Keratinocyte (primary cell): ENCODE results near the gene SLC9A6. TPM values are rescaled to one million over a fixed set of nuclear protein-coding genes. Genes with fewer than 3 reads are reported as not detected.
"Not testable (repeated sequence)": the region's sequence is repeated elsewhere in the genome, so short reads cannot be mapped to it uniquely, and the experiment has no call there.

Source experiments
- DNase-seq: peaks from one replicate; pipeline ENCODE4 v3.0.0-alpha.2; 2011; ENCODE audit warnings: low read depth, missing footprints, low spot score
- FAIRE-seq: peaks from 2 replicates; lab custom pipeline; 2011; peaks lifted over from hg19 to GRCh38; lab: Jason Lieb, UNC
- H2AFZ ChIP-seq: 2 replicates; pipeline ENCODE4 v1.6.0; 2012; ENCODE audit warnings: low read length, control low read depth, inconsistent platforms; ENCODE audit not compliant: control insufficient read depth
- H3K27ac ChIP-seq: 2 replicates; pipeline ENCODE4 v1.5.1; 2011; ENCODE audit warnings: low read length; ENCODE audit not compliant: control insufficient read depth, insufficient read depth
- H3K27me3 ChIP-seq: 3 replicates; pipeline ENCODE4 v1.6.0; 2011; ENCODE audit warnings: low read length; ENCODE audit not compliant: control insufficient read depth, insufficient read depth; ENCODE audit errors: extremely low read depth
- H3K36me3 ChIP-seq, 2 experiments: 2 replicates in 1 of 2; 3 replicates in 1 of 2; pipeline ENCODE4 v1.5.1; 2011; ENCODE audit warnings: low read length in 2 of 2, mild to moderate bottlenecking in 1 of 2; ENCODE audit not compliant: control insufficient read depth in 2 of 2, insufficient read depth in 2 of 2; ENCODE audit errors: extremely low read depth in 1 of 2
- H3K4me1 ChIP-seq: 3 replicates; pipeline ENCODE4 v1.5.1; 2011; ENCODE audit warnings: low read length; ENCODE audit not compliant: control insufficient read depth, insufficient read depth; ENCODE audit errors: extremely low read depth
- H3K4me2 ChIP-seq: 3 replicates; pipeline ENCODE4 v1.6.0; 2011; ENCODE audit warnings: low read depth, low read length; ENCODE audit not compliant: control insufficient read depth, insufficient read depth; ENCODE audit errors: extremely low read depth
- H3K4me3 ChIP-seq, 3 experiments: fragments of 200-600 bp in 1 of 3; sonication (generic) in 1 of 3; 2 replicates in 2 of 3; 3 replicates in 1 of 3; pipeline ENCODE4 v1.5.1; 2011 to 2016; ENCODE audit warnings: low read length in 3 of 3, mild to moderate bottlenecking in 3 of 3, control low read depth in 2 of 3, inconsistent platforms in 1 of 3, low read depth in 1 of 3, mixed read lengths in 1 of 3, mixed run types in 1 of 3, moderate library complexity in 1 of 3; ENCODE audit not compliant: control insufficient read depth in 2 of 3, insufficient read depth in 2 of 3; ENCODE audit errors: extremely low read depth in 1 of 3
- H3K79me2 ChIP-seq: 2 replicates; pipeline ENCODE4 v1.6.0; 2012; ENCODE audit warnings: low read length; ENCODE audit not compliant: control insufficient read depth, insufficient read depth
- H3K9ac ChIP-seq: 3 replicates; pipeline ENCODE4 v1.6.0; 2011; ENCODE audit warnings: low read length; ENCODE audit not compliant: control insufficient read depth, insufficient read depth; ENCODE audit errors: extremely low read depth
- H3K9me1 ChIP-seq: 3 replicates; pipeline ENCODE4 v1.6.0; 2011; ENCODE audit warnings: low read length; ENCODE audit not compliant: control insufficient read depth, insufficient read depth; ENCODE audit errors: extremely low read depth
- H3K9me3 ChIP-seq: 2 replicates; pipeline ENCODE4 v1.5.1; 2012; ENCODE audit warnings: low read depth, low read length; ENCODE audit not compliant: control insufficient read depth
- H4K20me1 ChIP-seq: 3 replicates; pipeline ENCODE4 v1.6.0; 2011; ENCODE audit warnings: low read length; ENCODE audit not compliant: control insufficient read depth, insufficient read depth; ENCODE audit errors: extremely low read depth
- CTCF ChIP-seq, 3 experiments: IDR thresholded peaks in 1 of 3; conservative IDR thresholded peaks in 1 of 3; optimal IDR thresholded peaks in 1 of 3; 2 replicates in 2 of 3; 3 replicates in 1 of 3; pipeline versions ENCODE3 to v1.5.1; 2011; ENCODE audit warnings: low read length in 3 of 3, mild to moderate bottlenecking in 3 of 3, moderate library complexity in 2 of 3, control low read depth in 1 of 3, inconsistent platforms in 1 of 3; ENCODE audit not compliant: insufficient read depth in 2 of 3; ENCODE audit errors: extremely low read depth in 1 of 3
- EZH2 ChIP-seq: IDR thresholded peaks from one replicate; pipeline ENCODE4 v1.6.1; 2012; ENCODE audit warnings: inconsistent platforms, mild to moderate bottlenecking, low read length, moderate library complexity
- dilution Hi-C: fragments of 300-500 bp; cut with MboI; formaldehyde crosslinking; loops from one replicate; pipeline ENCODE4 v1.7.0; 2020; ENCODE audit warnings: low sequenced_read_pairs; ENCODE audit not compliant: extremely low pct_ligation_motif_present
- polyA plus RNA-seq, 5 experiments: library from polyadenylated mRNA; depleted of rRNA in 3 of 5; stranded (reverse) in 3 of 5; stranded (forward) in 1 of 5; unstranded in 1 of 5; fragments of >200 nt; gene quantifications; 1 replicate in 1 of 5; 2 replicates in 3 of 5; 3 replicates in 1 of 5; pipeline versions ENCODE4 v1.2.1 to v1.2.3, GENCODE V29; 2011 to 2012; ENCODE audit warnings: missing spikeins in 2 of 5, low read depth in 1 of 5, low replicate concordance in 1 of 5

Gene SLC9A6
- polyA plus RNA-seq, 1 donor (not counting 4 experiments of a cell fraction or from before 2014, with no cell fraction given): 17.4 TPM

DNA sequence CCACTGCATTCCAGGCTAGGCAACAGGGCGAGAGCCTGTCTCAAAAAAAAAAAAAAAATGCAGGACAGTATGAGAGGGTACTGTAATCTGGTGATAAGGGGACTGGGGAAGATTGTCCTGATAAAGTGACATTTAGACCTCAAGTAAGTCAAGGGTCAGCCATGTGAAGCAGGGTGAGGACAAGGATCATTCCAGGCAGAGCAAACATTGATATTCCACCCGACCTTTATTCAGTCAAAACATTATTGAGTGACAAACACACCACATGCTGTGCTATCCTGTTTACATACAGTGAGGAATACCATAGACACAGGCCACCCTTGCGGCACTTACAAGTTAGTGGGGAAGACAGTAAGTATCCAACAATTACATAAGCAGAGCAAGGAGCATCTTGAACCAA, 64.4 kb downstream of the SLC9A6 start:
- no peaks in the 10 kb centered on the region for H3K4me1 ChIP-seq

GRCh38 chrX:136050875-136051274, 65.6 kb downstream of the SLC9A6 start:
- H3K27me3 ChIP-seq, DNase-seq, H3K27ac ChIP-seq, H3K4me1 ChIP-seq, H3K9ac ChIP-seq, H3K9me3 ChIP-seq, FAIRE-seq, dilution Hi-C loops, H3K9me1 ChIP-seq, H3K79me2 ChIP-seq, H4K20me1 ChIP-seq, H2AFZ ChIP-seq, H3K4me3 ChIP-seq, H3K36me3 ChIP-seq, H3K4me2 ChIP-seq: not testable (repeated sequence)

More for the DNA sequence above, 64.4 kb downstream of the SLC9A6 start:
- H3K4me3 ChIP-seq: no peak overlapping the region
- H3K9ac ChIP-seq: no peak overlapping the region
- no peak overlapping the region for H3K4me2 ChIP-seq
- no peaks in the 10 kb centered on the region for H4K20me1 ChIP-seq
- H3K27ac ChIP-seq: no peak overlapping the region
- no peaks in the 10 kb centered on the region for H3K79me2 ChIP-seq
- H2AFZ ChIP-seq: no peak overlapping the region
- TF ChIP-seq EZH2 (no peak), CTCF (optimal IDR thresholded peaks at IDR 0.05 in 1 of 3, IDR thresholded peaks at IDR 0.05 in 1 of 3, conservative IDR thresholded peaks at IDR 0.05 in 1 of 3; ENCODE audit: extremely low read depth in 1 of 3, insufficient read depth in 2 of 3, low read length in 3 of 3) (no peak)
- DNase-seq: no peak
- dilution Hi-C loops: no loop called here
- no peak for FAIRE-seq
- no peaks in the 10 kb centered on the region for H3K9me3 ChIP-seq
- no peaks in the 10 kb centered on the region for H3K27me3 ChIP-seq
- no peaks in the 10 kb centered on the region for H3K36me3 ChIP-seq
- H3K9me1 ChIP-seq: no peaks in the 10 kb centered on the region

DNA sequence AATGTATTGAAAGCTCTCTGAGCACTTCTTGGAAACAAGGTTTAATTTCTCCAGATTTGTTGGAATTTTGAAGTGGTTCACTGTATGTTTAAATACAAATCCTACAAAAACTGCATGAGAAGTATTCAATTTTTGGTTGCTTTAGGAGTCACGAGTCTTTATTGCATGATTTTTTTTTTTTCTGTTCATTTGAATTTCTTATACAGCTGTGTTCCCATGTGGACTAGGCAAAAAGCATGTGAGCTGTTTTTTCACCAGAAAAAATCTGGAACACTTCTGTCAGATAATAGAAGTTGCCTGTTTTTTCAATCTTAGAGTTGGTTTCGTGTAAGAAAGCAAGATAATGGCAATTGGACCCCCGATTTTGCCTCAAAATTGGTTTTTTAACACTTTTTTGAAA, 66.4 kb downstream of the SLC9A6 start:
- no peaks in the 10 kb centered on the region for H3K36me3 ChIP-seq
- no peaks in the 10 kb centered on the region for H3K9me3 ChIP-seq
- H4K20me1 ChIP-seq: no peaks in the 10 kb centered on the region
- no peaks in the 10 kb centered on the region for H3K27me3 ChIP-seq
- no peak for TF ChIP-seq CTCF (optimal IDR thresholded peaks at IDR 0.05 in 1 of 3, IDR thresholded peaks at IDR 0.05 in 1 of 3, conservative IDR thresholded peaks at IDR 0.05 in 1 of 3; ENCODE audit: extremely low read depth in 1 of 3, insufficient read depth in 2 of 3, low read length in 3 of 3)
- TF ChIP-seq EZH2: no peak
- no peak for FAIRE-seq
- no peak for DNase-seq
- H3K79me2 ChIP-seq: no peaks in the 10 kb centered on the region
- H3K4me1 ChIP-seq: no peaks in the 10 kb centered on the region
- H3K27ac ChIP-seq: no peak overlapping the region
- H3K9ac ChIP-seq: no peak overlapping the region
- H3K4me3 ChIP-seq: no peak overlapping the region
- no peak overlapping the region for H3K4me2 ChIP-seq
- dilution Hi-C loops: no loop called here
- H2AFZ ChIP-seq: no peak overlapping the region
- H3K9me1 ChIP-seq: no peaks in the 10 kb centered on the region
